WI38 (cell line): ENCODE data around the gene TARS1.

ENCODE experiments used
- H3K4me3 ChIP-seq: 2 replicates; pipeline ENCODE4 v1.5.1; 2011; ENCODE audit warnings: low read depth, mild to moderate bottlenecking, control low read depth, low read length
- TF ChIP-seq, protein P1 (sequence below): IDR thresholded peaks from 2 replicates; pipeline ENCODE4 v1.5.1; 2012; ENCODE audit warnings: low read depth, mild to moderate bottlenecking, control low read depth, low read length

Gene TARS1

DNA sequence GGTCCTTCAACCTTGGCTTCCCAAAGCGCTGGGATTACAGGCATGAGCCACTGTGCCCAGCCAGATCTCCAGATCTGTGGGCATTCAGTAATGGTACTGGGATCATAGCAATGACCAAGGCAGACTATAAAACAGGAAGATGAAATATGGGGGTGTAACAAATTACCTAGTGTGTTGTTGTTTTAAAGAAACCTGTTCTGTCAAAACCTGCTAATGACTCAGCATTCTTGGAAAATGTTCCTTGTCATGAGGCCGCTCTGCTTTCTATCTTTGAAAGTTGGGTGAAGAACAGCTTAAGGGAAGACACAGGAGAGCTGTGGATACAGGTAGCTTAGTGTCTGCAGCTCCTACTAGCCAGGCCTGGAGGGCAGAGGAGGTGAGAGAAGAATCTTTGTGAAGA lies 19.4 kb downstream of the TARS1 start:
- no peak overlapping the region for H3K4me3 ChIP-seq
- TF ChIP-seq, protein P1, sequence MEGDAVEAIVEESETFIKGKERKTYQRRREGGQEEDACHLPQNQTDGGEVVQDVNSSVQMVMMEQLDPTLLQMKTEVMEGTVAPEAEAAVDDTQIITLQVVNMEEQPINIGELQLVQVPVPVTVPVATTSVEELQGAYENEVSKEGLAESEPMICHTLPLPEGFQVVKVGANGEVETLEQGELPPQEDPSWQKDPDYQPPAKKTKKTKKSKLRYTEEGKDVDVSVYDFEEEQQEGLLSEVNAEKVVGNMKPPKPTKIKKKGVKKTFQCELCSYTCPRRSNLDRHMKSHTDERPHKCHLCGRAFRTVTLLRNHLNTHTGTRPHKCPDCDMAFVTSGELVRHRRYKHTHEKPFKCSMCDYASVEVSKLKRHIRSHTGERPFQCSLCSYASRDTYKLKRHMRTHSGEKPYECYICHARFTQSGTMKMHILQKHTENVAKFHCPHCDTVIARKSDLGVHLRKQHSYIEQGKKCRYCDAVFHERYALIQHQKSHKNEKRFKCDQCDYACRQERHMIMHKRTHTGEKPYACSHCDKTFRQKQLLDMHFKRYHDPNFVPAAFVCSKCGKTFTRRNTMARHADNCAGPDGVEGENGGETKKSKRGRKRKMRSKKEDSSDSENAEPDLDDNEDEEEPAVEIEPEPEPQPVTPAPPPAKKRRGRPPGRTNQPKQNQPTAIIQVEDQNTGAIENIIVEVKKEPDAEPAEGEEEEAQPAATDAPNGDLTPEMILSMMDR, result no peak

DNA sequence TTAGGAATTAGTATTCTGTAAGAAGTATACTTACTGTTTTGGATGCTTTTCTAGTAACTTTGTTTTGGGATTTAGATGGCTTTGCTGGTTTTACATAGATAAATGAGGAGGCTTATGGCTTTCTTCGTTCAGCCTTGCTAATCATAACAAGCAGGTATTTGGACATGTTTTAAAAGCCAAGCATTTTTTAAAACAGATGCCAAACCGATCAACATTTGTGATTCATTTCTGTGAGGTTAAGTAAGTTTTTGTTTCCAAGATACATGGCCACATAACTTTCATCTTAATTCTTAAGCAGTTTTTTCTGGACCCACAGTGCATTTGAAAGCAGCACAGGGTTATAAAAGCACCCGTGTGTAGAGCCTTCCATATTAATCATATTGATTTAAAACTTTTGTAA lies 21.7 kb downstream of the TARS1 start:
- TF ChIP-seq, protein P1, result no peak
- no peak overlapping the region for H3K4me3 ChIP-seq

DNA sequence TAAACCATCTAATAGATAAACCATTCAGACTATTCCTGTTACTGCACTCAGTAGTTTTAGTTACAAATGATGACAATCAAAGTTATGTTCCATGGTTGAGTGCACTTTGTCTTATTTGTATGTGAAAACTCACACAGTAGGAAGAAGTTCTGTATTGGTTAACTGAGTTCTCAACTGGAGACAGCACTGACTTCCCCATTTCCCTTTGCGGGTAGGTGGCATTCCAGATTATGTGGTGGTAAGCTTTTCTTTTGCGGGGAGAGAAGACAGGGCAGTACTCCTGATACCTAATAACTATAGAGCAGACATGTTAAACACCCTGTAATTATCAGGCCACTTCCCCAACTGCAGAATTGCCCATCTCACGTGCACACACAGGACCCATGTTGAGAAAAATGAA lies 24.4 kb downstream of the TARS1 start:
- TF ChIP-seq, protein P1, result no peak
- no peak overlapping the region for H3K4me3 ChIP-seq

DNA sequence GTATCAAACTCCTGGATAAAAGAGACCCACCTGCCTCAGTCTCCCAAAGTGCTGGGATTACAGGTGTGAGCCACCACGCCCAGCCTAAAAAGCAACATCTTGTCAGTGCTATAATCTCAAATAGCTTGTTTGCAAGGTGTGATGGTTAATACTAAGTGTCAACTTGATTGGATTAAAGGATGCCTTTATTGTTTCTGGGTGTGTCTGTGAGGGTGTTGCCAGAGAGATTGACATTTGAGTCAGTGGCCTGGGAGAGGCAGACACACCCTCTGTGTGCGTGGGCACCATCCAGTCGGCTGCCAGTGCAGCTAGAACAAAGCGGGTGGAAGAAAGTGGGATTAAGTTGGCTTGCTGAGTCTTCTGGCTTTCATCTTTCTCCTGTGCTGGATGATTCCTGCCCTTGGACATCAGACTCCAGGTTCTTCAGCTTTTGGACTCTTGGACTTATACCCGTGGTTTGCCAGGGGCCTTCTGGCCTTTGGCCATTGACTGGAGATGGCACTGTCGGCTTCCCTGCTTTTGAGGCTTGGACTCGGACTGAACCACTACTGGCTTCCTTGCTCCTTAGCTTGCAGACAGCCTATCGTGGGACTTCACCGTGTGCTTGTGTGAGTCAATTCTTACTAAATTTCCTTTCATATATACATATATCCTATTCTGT lies 28.1 kb downstream of the TARS1 start:
- H3K4me3 ChIP-seq, result no peak overlapping the region
- TF ChIP-seq, protein P1, result no peak

DNA sequence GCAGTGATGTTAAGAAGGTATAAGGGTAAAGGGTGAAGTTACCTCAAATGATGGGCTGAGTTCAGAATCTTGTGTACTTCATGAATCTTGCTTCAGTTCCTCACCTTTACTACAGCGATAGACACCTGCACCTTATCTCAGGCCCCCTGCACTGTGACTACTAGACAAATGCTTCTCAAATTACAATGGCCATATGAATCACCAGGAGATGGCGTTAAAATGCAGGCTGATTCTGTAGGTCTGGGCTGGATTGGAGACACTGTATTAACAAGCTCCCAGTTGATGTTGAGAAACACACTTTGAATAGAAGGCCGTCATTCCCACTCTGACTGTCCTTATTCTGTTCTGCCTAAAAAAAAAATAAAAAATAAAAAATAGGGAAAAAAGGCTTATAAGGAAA lies 29.8 kb downstream of the TARS1 start:
- no peak overlapping the region for H3K4me3 ChIP-seq
- TF ChIP-seq, protein P1, result no peak

DNA sequence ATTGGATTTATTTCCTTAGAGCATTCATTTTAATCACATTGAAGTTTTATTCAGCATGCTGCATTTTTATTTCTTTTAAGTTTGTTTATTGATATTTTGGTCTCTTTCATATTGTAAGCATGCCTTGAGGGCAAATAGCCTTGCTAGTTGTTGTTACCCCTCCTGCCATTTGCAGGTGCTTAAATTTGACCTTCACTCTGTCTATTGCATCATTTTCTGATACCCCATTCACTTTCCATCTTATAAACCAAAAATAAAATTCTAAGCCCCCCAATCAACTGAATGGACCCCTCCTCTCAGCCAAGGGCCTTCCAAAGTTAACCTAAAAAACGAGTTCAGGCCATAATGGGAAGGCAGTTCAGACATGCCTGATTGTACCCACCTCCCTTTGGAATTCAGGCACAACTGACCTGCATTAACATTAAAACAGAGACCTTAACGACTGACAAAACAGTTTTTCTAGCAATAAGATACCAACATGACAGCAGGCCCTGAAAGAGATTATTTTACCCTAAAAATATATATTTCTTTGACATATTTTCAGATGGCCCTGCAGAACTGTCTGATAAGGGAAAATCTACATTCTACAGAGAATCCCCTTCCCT lies 32.1 kb downstream of the TARS1 start:
- TF ChIP-seq, protein P1, result no peak
- H3K4me3 ChIP-seq, result no peak overlapping the region

DNA sequence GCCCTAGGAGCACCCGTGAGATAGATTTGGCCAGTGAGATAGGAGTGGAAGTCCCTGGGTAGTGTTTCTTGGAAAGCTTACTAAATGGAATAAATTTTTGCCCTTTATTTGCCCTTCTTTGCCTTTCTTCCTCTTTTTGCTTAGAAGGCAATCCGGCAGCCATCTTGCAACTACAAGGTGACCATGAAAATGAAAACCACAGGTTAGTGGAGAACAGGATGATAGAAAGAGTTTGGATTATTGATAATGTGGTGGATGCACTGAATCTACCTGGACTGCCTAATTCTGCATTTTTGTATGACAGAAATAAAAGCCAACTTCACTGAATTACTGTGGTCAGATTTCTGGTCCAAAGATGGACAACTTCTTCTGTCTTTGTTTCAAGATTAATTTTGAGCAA lies 33.2 kb downstream of the TARS1 start:
- TF ChIP-seq, protein P1, result no peak
- H3K4me3 ChIP-seq, result no peak overlapping the region
